Common myeloid progenitor, CD34-positive (primary cell): ENCODE measurements around the gene ZBTB16.

Experiments used
- CTCF ChIA-PET: fragments of 350-600 bp; sonication (Branson Sonifier 250); formaldehyde crosslinking; loops from one replicate; lab custom pipeline; 2021; ENCODE audit warnings: antibody characterized with exemption; lab: Charles Lee
- POLR2A ChIA-PET: fragments of 350-600 bp; sonication (Branson Sonifier 250); formaldehyde crosslinking; loops from one replicate; lab custom pipeline; 2021; ENCODE audit warnings: antibody characterized with exemption; lab: Charles Lee
- DNase-seq, 3 donors: peaks; one replicate each; pipeline versions ENCODE4 v3.0.0 to v3.0.0-alpha.2; 2013
- H3K27ac ChIP-seq, 2 experiments: 1 replicate in 1 of 2; 2 replicates in 1 of 2; pipeline ENCODE4 v1.7.0; 2013; ENCODE audit warnings: inconsistent platforms in 2 of 2, low read length in 2 of 2, mild to moderate bottlenecking in 2 of 2, low read depth in 1 of 2, moderate library complexity in 1 of 2; ENCODE audit not compliant: severe bottlenecking in 2 of 2, insufficient read depth in 1 of 2, poor library complexity in 1 of 2
- H3K27me3 ChIP-seq, 5 experiments: replicated peaks in 2 of 5; 1 replicate in 3 of 5; 2 replicates in 2 of 5; pipeline versions ENCODE4 v1.6.1 to v1.7.0; 2013; ENCODE audit warnings: low read length in 4 of 5, mild to moderate bottlenecking in 2 of 5, moderate library complexity in 2 of 5, inconsistent platforms in 1 of 5; ENCODE audit not compliant: insufficient read depth in 5 of 5, control insufficient read depth in 4 of 5
- H3K36me3 ChIP-seq, 4 experiments: 1 replicate in 2 of 4; 2 replicates in 2 of 4; pipeline versions ENCODE4 v1.6.1 to v1.7.0; 2013; ENCODE audit warnings: low read length in 3 of 4, control low read depth in 1 of 4, mild to moderate bottlenecking in 1 of 4; ENCODE audit not compliant: control insufficient read depth in 4 of 4, insufficient read depth in 4 of 4
- H3K4me1 ChIP-seq, 4 experiments: 1 replicate in 3 of 4; 2 replicates in 1 of 4; pipeline versions ENCODE4 v1.6.1 to v1.7.1; 2013; ENCODE audit warnings: low read length in 3 of 4, mild to moderate bottlenecking in 3 of 4, control low read depth in 1 of 4, inconsistent platforms in 1 of 4, moderate library complexity in 1 of 4; ENCODE audit not compliant: control insufficient read depth in 4 of 4, insufficient read depth in 4 of 4; ENCODE audit errors: control extremely low read depth in 1 of 4
- H3K4me3 ChIP-seq, 7 experiments: 1 replicate in 4 of 7; 2 replicates in 3 of 7; pipeline versions ENCODE4 v1.5.1 to v1.7.0; 2013; ENCODE audit warnings: mild to moderate bottlenecking in 7 of 7, low read length in 6 of 7, moderate library complexity in 6 of 7, inconsistent platforms in 2 of 7, low read depth in 2 of 7, control low read depth in 1 of 7; ENCODE audit not compliant: insufficient read depth in 4 of 7, control insufficient read depth in 1 of 7; ENCODE audit errors: extremely low read depth in 1 of 7
- H3K9me3 ChIP-seq, 5 experiments: 1 replicate in 4 of 5; 2 replicates in 1 of 5; pipeline versions ENCODE4 v1.6.1 to v1.7.1; 2013; ENCODE audit warnings: low read length in 4 of 5, mild to moderate bottlenecking in 2 of 5, inconsistent platforms in 1 of 5, low read depth in 1 of 5, moderate library complexity in 1 of 5; ENCODE audit not compliant: control insufficient read depth in 4 of 5, insufficient read depth in 2 of 5; ENCODE audit errors: control extremely low read depth in 1 of 5
- WGBS: methylation state at CpG from one replicate; pipeline ENCODE4 v1.1.5; 2013; ENCODE audit not compliant: insufficient coverage; 5-methylcytosine and 5-hydroxymethylcytosine counted together

Gene ZBTB16

DNA sequence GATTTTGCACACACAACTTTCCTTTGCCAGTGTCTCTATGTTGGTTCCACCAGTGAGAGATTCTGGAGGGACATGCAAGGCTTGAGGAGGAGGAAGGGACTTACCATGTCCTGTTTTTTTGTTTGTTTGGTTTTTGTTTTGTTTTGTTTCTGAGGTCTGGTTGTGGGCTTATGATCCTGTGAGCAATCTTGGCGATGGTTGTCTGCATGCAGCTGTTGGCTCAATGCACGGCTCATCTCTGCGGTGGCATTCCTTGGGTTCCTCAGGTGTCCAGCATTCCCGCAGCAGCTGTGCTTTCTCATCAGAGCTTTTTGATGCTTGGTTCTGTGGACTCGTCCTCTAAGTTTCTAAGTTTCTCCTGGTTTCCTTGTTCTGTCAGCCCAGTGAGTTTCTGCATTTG lies 231.9 kb downstream of the ZBTB16 start:
- DNase-seq = no peak
- Histone ChIP-seq H3K27me3 (peaks cover 0 to 8% (median 0%) of the 10 kb centered on the region in 5 experiments), H3K9me3 (no peaks in the 10 kb centered on the region), H3K36me3 (no peaks in the 10 kb centered on the region), H3K4me1 (no peaks in the 10 kb centered on the region), H3K4me3 (no peak overlapping the region), H3K27ac (no peak overlapping the region)
- ChIA-PET POLR2A (no interaction called here), CTCF (interaction anchor here (0.7 to 1.5 kb wide), 2 partner anchors 10 to 395 kb away, joined by 3 read pairs; no protein-coding TSS in a partner anchor)
- 98% methylated on average over 5 of the region's 5 CpGs for WGBS

- Histone ChIP-seq H3K36me3 (no peaks in the 10 kb centered on the region), H3K27me3 (peaks cover 0 to 8% (median 0%) of the 10 kb centered on the region in 5 experiments), H3K4me1 (no peaks in the 10 kb centered on the region), H3K9me3 (no peaks in the 10 kb centered on the region), H3K27ac (no peak overlapping the region), H3K4me3 (no peak overlapping the region)
- DNase-seq = no peak
- POLR2A ChIA-PET = no interaction called here
- whole genome bisulfite sequencing = 80% methylated on average over 1 of the region's 4 CpGs
- CTCF ChIA-PET = interaction anchor here (1.5 kb wide), 1 partner anchor 396 kb away, joined by 3 read pairs; no protein-coding TSS in a partner anchor
These were observed 232.6 kb downstream of the ZBTB16 start for GRCh38 chr11:114291842-114292680.

GRCh38 chr11:114293201-114293711 lies 233.7 kb downstream of the ZBTB16 start:
- H3K36me3 ChIP-seq = no peaks in the 10 kb centered on the region
- no peaks in the 10 kb centered on the region for H3K4me1 ChIP-seq
- no peaks in the 10 kb centered on the region for H3K9me3 ChIP-seq
- ChIA-PET POLR2A (no interaction called here), CTCF (no interaction called here)
- DNase-seq = no peak
- WGBS = no CpG with 5 or more reads among the region's 1 CpG
- no peak overlapping the region for H3K27ac ChIP-seq
- peaks cover 0 to 10% (median 0%) of the 10 kb centered on the region in 5 experiments for H3K27me3 ChIP-seq
- H3K4me3 ChIP-seq = no peak overlapping the region

DNA sequence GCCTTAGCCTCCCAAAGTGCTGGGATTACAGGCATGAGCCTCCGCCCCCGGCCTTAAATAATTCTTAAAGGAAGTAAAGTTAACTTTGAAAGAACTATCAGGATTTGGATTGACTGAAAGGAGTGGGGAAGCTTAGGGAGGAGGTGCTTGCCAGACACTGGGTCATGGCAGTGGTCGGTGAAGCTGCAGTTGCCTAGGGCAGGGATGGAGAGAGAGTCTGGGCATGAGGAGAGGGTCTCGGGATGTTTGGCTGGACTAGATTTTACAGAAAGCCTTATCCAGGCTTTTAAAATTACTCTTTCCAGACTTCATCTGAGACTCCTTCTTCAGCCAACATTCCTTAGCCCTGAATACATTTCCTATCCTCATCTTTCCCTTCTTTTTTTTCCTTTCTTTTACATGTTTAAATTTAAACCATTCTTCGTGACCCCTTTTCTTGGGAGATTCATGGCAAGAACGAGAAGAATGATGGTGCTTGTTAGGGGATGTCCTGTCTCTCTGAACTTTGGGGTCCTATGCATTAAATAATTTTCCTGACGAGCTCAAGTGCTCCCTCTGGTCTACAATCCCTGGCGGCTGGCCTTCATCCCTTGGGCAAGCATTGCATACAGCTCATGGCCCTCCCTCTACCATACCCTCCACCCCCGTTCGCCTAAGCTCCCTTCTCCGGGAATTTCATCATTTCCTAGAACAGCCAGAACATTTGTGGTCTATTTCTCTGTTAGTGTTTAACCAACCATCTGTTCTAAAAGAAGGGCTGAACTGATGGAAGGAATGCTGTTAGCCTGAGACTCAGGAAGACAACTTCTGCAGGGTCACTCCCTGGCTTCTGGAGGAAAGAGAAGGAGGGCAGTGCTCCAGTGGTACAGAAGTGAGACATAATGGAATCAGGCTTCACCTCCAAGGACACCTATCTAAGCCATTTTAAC lies 236.4 kb downstream of the ZBTB16 start, which contains the start of gene NNMT:
TSS of gene NNMT (plus strand) at position 724 of the 929 bp plus-strand sequence. CDS start at position 882, 158 bp downstream.
- Histone ChIP-seq H3K4me1 (no peaks in the 10 kb centered on the region), H3K9me3 (peaks cover 0 to 11% (median 2%) of the 10 kb centered on the region in 5 experiments), H3K27me3 (peaks cover 0 to 9% (median 0%) of the 10 kb centered on the region in 5 experiments), H3K27ac (no peak within 1 kb of the TSS), H3K36me3 (no peaks in the 10 kb centered on the region), H3K4me3 (no peak within 1 kb of the TSS)
- ChIA-PET POLR2A (no interaction called here), CTCF (interaction anchor here (0.8 to 1.2 kb wide), 2 partner anchors 10 to 11 kb away, joined by 3 read pairs; no protein-coding TSS in a partner anchor)
- WGBS = 95% methylated on average over 6 of the region's 11 CpGs
- DNase-seq = no peak

DNA sequence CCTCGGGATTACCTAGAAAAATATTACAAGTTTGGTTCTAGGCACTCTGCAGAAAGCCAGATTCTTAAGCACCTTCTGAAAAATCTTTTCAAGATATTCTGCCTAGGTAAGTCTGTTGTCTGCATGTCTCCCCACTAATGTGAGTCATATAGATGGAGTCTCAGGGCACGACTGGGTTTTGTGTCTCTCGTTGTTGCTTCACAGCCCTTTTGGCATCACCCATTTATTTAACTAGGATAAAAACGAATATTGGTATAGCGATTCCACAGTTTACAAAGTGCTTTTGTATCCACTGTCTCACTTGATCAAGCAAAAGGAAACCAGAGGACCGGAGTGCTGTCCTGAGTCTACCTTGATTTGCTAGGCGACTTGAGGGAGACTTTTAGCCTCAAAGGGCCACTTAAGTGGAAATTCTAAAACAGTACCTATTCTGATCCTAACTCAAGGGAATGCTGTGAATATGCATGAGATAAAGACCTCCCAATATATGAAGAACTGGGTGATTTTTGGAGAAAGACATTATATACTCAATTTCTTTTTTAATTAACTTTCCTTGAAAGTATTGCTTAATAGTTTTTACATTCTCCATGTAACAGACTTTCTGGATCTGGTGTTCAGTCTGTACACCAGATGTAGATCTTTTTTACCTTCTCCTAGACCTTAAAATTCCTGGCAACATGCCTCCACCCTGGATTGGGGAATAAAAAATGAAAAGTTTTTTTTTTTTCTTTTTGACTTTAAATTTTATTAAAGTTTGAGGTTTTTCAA lies 237.3 kb downstream of the ZBTB16 start:
- WGBS = 94% methylated on average over 7 of the region's 7 CpGs
- Histone ChIP-seq H3K9me3 (peaks cover 0 to 19% (median 2%) of the 10 kb centered on the region in 5 experiments), H3K4me3 (no peak overlapping the region), H3K27me3 (peaks cover 0 to 7% (median 0%) of the 10 kb centered on the region in 5 experiments), H3K36me3 (no peaks in the 10 kb centered on the region), H3K4me1 (no peaks in the 10 kb centered on the region), H3K27ac (no peak overlapping the region)
- ChIA-PET CTCF (no interaction called here), POLR2A (no interaction called here)
- DNase-seq = no peak
